CD14-positive monocyte (primary cell): ENCODE measurements around the gene DGCR2. TPM values are rescaled to one million over a fixed set of nuclear protein-coding genes. Genes with fewer than 3 reads are reported as not detected.

Experiments
- DNase-seq, 3 donors: peaks; one replicate each; pipeline ENCODE4 v3.0.0-alpha.2; 2011 to 2022
- H2AFZ ChIP-seq: 2 replicates; pipeline ENCODE4 v1.6.0; 2012; ENCODE audit warnings: mild to moderate bottlenecking, low read depth, low read length, inconsistent platforms; ENCODE audit not compliant: insufficient read depth, poor library complexity, severe bottlenecking
- H3K27ac ChIP-seq, 2 donors: 1 replicate in 1 of 2; 2 replicates in 1 of 2; pipeline ENCODE4 v1.5.1; 2012 to 2013; ENCODE audit warnings: low read length in 2 of 2, control low read depth in 1 of 2, inconsistent platforms in 1 of 2, low read depth in 1 of 2, mild to moderate bottlenecking in 1 of 2
- H3K27me3 ChIP-seq, 2 donors: one replicate each; pipeline versions ENCODE4 v1.6.0 to v1.6.1; 2011 to 2013; ENCODE audit warnings: low read length in 2 of 2; ENCODE audit not compliant: control insufficient read depth in 2 of 2, insufficient read depth in 2 of 2
- H3K36me3 ChIP-seq, 2 donors: replicated peaks in 1 of 2; 1 replicate in 1 of 2; 2 replicates in 1 of 2; pipeline versions ENCODE4 v1.5.1 to v1.6.1; 2012 to 2013; ENCODE audit warnings: low read length in 2 of 2, control low read depth in 1 of 2, inconsistent platforms in 1 of 2, mild to moderate bottlenecking in 1 of 2; ENCODE audit not compliant: insufficient read depth in 2 of 2, control insufficient read depth in 1 of 2
- H3K4me1 ChIP-seq, 2 donors: 1 replicate in 1 of 2; 2 replicates in 1 of 2; pipeline versions ENCODE4 v1.5.1 to v1.6.1; 2012 to 2013; ENCODE audit warnings: low read length in 2 of 2, control low read depth in 1 of 2, inconsistent platforms in 1 of 2, mild to moderate bottlenecking in 1 of 2, moderate library complexity in 1 of 2; ENCODE audit not compliant: insufficient read depth in 2 of 2, control insufficient read depth in 1 of 2
- H3K4me2 ChIP-seq: replicated peaks from 2 replicates; pipeline ENCODE3; 2012; ENCODE audit warnings: low read length, moderate library complexity, mild to moderate bottlenecking; ENCODE audit not compliant: poor library complexity, severe bottlenecking; ENCODE audit errors: extremely low read depth
- H3K4me3 ChIP-seq, 3 experiments: fragments of 200-600 bp in 1 of 3; sonication (generic) in 1 of 3; replicated peaks in 1 of 3; 1 replicate in 2 of 3; 2 replicates in 1 of 3; pipeline ENCODE4 v1.5.1; 2011 to 2013; ENCODE audit warnings: low read length in 3 of 3, mild to moderate bottlenecking in 3 of 3, control low read depth in 2 of 3, low read depth in 2 of 3, inconsistent platforms in 1 of 3, moderate library complexity in 1 of 3
- H3K79me2 ChIP-seq: 2 replicates; pipeline ENCODE4 v1.6.0; 2012; ENCODE audit warnings: mild to moderate bottlenecking, control low read depth, inconsistent platforms, low read length, moderate library complexity; ENCODE audit not compliant: insufficient read depth
- H3K9ac ChIP-seq: 2 replicates; pipeline ENCODE4 v1.6.0; 2017; ENCODE audit warnings: low read length, mild to moderate bottlenecking; ENCODE audit not compliant: insufficient read depth, poor library complexity, severe bottlenecking
- H3K9me3 ChIP-seq, 2 donors: replicated peaks in 1 of 2; 1 replicate in 1 of 2; 2 replicates in 1 of 2; pipeline versions ENCODE4 v1.5.1 to v1.6.1; 2012 to 2013; ENCODE audit warnings: low read length in 2 of 2, control low read depth in 1 of 2; ENCODE audit not compliant: control insufficient read depth in 1 of 2, insufficient read depth in 1 of 2
- H4K20me1 ChIP-seq: 2 replicates; pipeline ENCODE4 v1.6.0; 2012; ENCODE audit warnings: mild to moderate bottlenecking, low read length, control low read depth, moderate library complexity; ENCODE audit not compliant: insufficient read depth
- H3K27ac Mint-ChIP-seq, 7 donors: one replicate each; pipeline ENCODE4 v1.8.0; 2020; ENCODE audit warnings: mild to moderate bottlenecking in 7 of 7, mixed read lengths in 7 of 7, moderate library complexity in 6 of 7, inconsistent platforms in 2 of 7
- H3K27me3 Mint-ChIP-seq, 3 donors: one replicate each; pipeline ENCODE4 v1.8.0; 2021 to 2022; ENCODE audit warnings: low read depth in 3 of 3, mild to moderate bottlenecking in 3 of 3, mixed read lengths in 3 of 3, moderate library complexity in 3 of 3, inconsistent platforms in 1 of 3
- H3K36me3 Mint-ChIP-seq, 2 donors: one replicate each; pipeline ENCODE4 v1.8.0; 2020; ENCODE audit warnings: mixed read lengths in 2 of 2, inconsistent platforms in 1 of 2, mild to moderate bottlenecking in 1 of 2
- H3K4me1 Mint-ChIP-seq: one replicate; pipeline ENCODE4 v1.8.0; 2020; ENCODE audit warnings: mild to moderate bottlenecking, mixed read lengths
- H3K4me3 Mint-ChIP-seq, 2 donors: one replicate each; pipeline ENCODE4 v1.8.0; 2020; ENCODE audit warnings: mild to moderate bottlenecking in 2 of 2, mixed read lengths in 2 of 2, moderate library complexity in 1 of 2
- H3K9me3 Mint-ChIP-seq, 7 donors: one replicate each; pipeline ENCODE4 v1.8.0; 2020 to 2022; ENCODE audit warnings: mixed read lengths in 7 of 7, mild to moderate bottlenecking in 6 of 7, moderate library complexity in 6 of 7, inconsistent platforms in 2 of 7
- WGBS: methylation state at CpG from one replicate; pipeline ENCODE4 v1.1.5; 2013; ENCODE audit warnings: missing lambda C conversion rate; ENCODE audit not compliant: insufficient coverage; 5-methylcytosine and 5-hydroxymethylcytosine counted together
- intact Hi-C, 2 donors: fragments of 100-400 bp; cut with micrococcal nuclease; formaldehyde crosslinking; loops; one replicate each; pipeline versions ENCODE4 v1.15.0 to v1.15.1; 2023
- polyA plus RNA-seq, 3 donors: library from polyadenylated mRNA; depleted of rRNA in 1 of 3; unstranded in 2 of 3; stranded (reverse) in 1 of 3; fragments of 300-500 nt in 2 of 3; fragments of >200 nt in 1 of 3; fragmentation: Illumina TruSeq in 2 of 3; gene quantifications; 1 replicate in 2 of 3; 2 replicates in 1 of 3; pipeline ENCODE4 v1.2.3, GENCODE V29; 2012 to 2021
- TF ChIP-seq, protein P1 (sequence below): fragments of 200-600 bp; IDR thresholded peaks from one replicate; pipeline ENCODE4 v1.8.0; 2022; ENCODE audit warnings: antibody characterized with exemption, mild to moderate bottlenecking

Gene DGCR2
- polyA plus RNA-seq, 3 donors, result 28.9 to 37.0 (median 36.2) TPM

DNA sequence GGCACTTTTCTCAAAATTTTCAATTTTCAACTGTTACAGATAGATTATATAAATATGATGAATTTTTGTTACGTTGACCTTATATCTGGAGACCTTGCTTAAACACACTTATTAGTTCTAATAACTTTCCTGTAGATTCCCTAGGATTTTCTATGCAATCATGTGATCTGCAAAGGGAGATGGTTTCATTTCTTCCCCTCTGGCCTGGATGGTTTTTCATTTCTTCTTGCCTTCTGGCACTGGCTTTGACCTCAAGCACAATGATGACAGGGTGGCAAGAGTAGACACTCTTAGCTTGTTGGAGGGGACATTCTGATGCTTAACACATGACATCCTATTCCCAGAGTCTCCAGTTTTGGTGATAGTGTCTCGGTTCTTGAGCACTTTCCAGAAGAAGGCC lies 75.9 kb downstream of the DGCR2 start:
- H3K4me3 ChIP-seq, result no peak overlapping the region
- TF ChIP-seq, protein P1, sequence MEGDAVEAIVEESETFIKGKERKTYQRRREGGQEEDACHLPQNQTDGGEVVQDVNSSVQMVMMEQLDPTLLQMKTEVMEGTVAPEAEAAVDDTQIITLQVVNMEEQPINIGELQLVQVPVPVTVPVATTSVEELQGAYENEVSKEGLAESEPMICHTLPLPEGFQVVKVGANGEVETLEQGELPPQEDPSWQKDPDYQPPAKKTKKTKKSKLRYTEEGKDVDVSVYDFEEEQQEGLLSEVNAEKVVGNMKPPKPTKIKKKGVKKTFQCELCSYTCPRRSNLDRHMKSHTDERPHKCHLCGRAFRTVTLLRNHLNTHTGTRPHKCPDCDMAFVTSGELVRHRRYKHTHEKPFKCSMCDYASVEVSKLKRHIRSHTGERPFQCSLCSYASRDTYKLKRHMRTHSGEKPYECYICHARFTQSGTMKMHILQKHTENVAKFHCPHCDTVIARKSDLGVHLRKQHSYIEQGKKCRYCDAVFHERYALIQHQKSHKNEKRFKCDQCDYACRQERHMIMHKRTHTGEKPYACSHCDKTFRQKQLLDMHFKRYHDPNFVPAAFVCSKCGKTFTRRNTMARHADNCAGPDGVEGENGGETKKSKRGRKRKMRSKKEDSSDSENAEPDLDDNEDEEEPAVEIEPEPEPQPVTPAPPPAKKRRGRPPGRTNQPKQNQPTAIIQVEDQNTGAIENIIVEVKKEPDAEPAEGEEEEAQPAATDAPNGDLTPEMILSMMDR, result no peak
- Mint-ChIP-seq H3K4me1 (no peaks in the 10 kb centered on the region), H3K9me3 (no peaks in the 10 kb centered on the region), H3K27ac (peak overlapping the region in 1 of 7 donors; percentile 80), H3K4me3 (no peak overlapping the region), H3K27me3 (no peaks in the 10 kb centered on the region), H3K36me3 (peaks cover 89 to 100% of the 10 kb centered on the region in 2 donors)
- no peak overlapping the region for H3K27ac ChIP-seq
- DNase-seq, result no peak
- H3K4me1 ChIP-seq, result no peaks in the 10 kb centered on the region
- no peak overlapping the region for H3K4me2 ChIP-seq
- H3K9me3 ChIP-seq, result no peaks in the 10 kb centered on the region
- H3K27me3 ChIP-seq, result no peaks in the 10 kb centered on the region
- peaks cover 78% of the 10 kb centered on the region for H4K20me1 ChIP-seq
- H3K36me3 ChIP-seq, result peaks cover 94 to 100% of the 10 kb centered on the region in 2 donors
- H3K9ac ChIP-seq, result no peak overlapping the region
- H3K79me2 ChIP-seq, result peaks cover 3% of the 10 kb centered on the region
- intact Hi-C loops, result no loop called here
- H2AFZ ChIP-seq, result no peak overlapping the region
- no CpG with 5 or more reads among the region's 2 CpGs for WGBS

DNA sequence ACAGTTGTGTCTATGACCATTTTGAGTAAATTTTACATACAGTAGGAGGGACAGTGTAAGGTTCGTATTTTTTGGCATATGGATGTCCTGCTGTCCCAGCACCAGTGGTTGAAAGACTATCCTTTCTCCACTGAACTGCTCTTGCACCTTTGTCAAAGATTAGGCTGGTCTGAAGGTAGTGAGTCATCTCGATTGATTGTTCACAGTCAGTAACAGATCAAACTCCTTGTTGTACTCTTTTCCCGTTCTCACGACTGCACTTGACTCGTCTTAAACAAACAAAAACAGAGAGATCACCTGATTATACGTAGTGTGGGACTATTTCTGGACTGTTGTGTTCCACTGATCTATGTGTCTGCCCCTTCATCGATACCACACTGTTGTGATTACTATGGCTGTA lies 77.1 kb downstream of the DGCR2 start:
- H3K4me1 ChIP-seq, result no peaks in the 10 kb centered on the region
- DNase-seq, result no peak
- Mint-ChIP-seq H3K36me3 (peaks cover 96 to 100% of the 10 kb centered on the region in 2 donors), H3K27ac (no peak overlapping the region), H3K4me1 (no peaks in the 10 kb centered on the region), H3K9me3 (no peaks in the 10 kb centered on the region), H3K4me3 (no peak overlapping the region), H3K27me3 (no peaks in the 10 kb centered on the region)
- TF ChIP-seq, protein P1, result no peak
- no peak overlapping the region for H2AFZ ChIP-seq
- 100% methylated on average over 1 of the region's 7 CpGs for WGBS
- peaks cover 2% of the 10 kb centered on the region for H3K79me2 ChIP-seq
- H3K4me2 ChIP-seq, result no peak overlapping the region
- H3K27me3 ChIP-seq, result no peaks in the 10 kb centered on the region
- H3K9ac ChIP-seq, result no peak overlapping the region
- H3K4me3 ChIP-seq, result no peak overlapping the region
- H3K9me3 ChIP-seq, result no peaks in the 10 kb centered on the region
- intact Hi-C loops, result no loop called here
- peaks cover 98 to 100% of the 10 kb centered on the region in 2 donors for H3K36me3 ChIP-seq
- peaks cover 81% of the 10 kb centered on the region for H4K20me1 ChIP-seq
- no peak overlapping the region for H3K27ac ChIP-seq
